NCI-H524 treated with DMSO at 0.1 percent for 48 hours (cell line): ENCODE results near the gene GNB1.
"Not testable (repeated sequence)": the region's sequence is repeated elsewhere in the genome, so short reads cannot be mapped to it uniquely, and the experiment has no call there.

Experiments
- DNase-seq: peaks from one replicate; lab custom pipeline; 2025; lab: John Stamatoyannopoulos, UW

The GNB1 gene

DNA sequence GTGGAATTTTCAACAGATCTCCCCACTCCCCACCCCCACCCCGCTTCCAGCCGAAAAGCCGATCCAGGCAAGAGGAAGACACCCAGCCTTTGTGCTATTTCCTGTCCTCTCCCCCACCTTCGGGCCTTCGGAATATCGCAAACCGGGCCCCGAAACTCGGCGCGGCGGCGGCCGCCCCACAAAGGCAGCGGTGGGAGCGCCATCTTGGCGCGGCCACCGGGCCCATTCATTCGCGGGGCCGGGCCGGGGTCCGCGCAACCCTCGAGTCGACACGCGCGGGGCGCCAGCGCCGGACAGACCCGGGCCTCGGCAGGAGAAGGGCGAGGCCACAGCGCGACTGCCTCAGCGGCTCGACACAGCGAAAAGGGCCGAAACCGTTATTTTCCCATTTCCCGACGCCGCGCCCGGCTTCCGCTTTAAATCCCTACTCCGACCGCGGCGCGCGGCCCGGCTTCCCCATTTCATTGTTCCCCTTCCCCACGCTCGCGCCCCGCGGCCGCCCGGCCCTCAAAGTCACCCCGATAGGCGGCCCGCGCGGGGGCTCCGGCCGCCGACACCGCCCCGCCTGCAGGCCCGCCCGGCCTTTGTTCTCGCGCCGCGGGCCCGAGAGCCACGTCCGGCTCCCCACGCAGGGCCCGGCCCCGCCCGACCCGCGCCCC is 911 bp downstream of the GNB1 start:
- no peak for DNase-seq

DNA sequence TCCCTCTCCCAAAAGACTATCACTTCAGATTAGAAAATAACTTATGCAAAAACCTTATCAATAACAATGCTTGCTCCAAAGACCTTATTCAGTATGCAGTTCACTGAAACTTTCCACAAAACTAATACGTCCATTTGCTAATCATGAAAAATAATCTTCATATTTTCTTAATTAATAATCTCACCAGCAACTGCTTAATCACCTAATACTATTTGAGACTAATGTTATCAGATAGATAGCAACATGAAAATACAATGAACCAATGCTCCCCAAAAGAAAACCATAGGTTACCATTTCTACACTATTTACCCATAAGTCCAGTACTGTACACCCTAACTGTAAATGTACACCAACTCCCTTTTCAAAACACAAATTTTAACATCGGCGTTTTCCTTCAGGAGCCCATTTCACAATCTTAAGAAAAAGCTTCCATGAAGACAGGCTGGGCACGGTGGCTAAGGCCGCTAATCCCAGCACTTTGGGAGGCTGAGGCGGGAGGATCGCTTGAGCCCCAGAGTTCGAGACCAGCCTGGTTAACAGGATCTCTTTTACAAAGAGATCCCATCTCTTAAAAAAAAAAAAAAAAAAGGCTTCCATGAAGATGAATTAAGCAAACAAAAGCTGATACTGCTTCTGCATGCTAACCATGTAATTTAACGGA is 1.7 kb downstream of the GNB1 start:
- no peak for DNase-seq

DNA sequence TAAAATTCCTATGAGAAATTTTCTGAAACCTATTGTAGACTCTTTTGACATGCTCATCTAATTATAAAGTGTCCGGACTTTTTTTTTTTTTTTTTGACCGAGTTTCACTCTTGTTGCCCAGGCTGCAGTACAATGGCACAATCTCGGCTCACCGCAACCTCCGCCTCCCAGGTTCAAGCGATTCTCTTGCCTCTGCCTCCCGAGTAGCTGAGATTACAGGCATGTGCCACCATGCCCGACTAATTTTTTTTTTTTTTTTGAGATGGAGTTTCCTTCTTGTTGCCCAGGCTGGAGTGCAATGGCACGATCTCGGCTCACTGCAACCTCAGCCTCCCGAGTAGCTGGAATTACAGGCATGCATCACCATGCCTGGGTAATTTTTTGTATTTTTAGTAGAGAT is 7.0 kb downstream of the GNB1 start:
- DNase-seq: not testable (repeated sequence)

DNA sequence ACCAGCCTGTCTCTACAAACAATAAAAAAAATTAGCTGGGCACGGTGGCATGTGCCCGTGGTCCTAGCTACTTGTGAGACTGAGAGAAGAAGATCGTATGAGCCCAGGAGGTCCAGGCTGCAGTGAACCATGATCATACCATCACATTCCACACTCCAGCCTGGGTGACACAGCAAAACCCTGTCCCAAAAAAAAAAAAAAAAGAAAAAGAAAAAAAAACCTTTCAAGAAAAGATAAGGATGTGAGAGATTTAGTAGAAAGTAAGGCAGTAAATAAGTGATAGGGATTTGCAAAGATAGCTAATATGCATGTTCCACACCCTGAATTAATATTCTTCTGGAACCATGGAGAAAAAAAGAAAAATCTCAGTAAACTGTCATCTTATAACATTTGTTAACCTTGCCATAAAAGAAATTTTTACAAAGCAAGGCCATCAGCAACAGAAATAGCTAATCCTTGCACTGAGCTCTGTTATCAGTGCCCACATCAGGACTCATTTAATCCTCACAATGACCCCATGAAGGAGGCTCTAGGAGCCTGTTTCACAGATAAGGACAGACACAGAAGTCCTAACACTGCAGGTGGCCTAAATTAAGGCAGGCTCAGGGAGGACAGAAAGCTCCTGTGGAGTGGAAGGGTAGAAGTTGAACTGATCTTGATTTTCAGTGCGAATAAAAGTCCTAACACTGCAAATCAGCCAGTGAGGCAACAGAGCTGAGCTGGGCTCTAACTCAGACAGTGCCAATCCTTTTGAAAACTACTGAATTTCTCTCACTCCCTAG is 7.6 kb downstream of the GNB1 start:
- no peak for DNase-seq

DNA sequence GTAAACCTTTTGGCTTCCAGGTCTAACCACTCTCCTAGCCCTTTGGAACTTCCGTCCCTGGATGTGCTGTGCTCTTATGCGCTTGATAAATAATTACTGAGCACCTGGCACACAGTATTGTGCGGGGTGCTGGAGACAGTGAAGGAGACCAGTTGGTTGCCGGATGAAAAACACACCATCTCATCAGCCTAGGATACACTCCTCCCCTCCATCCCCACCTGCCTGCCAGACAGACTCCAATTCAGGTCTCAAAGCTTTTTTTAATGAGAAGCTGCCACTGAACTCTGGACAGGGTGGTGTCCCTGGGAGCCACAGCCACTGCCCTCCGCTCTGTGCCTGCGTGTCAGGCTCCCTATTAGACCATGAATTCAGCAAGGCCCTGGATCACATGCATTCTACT is 9.2 kb downstream of the GNB1 start:
- DNase-seq: no peak

DNA sequence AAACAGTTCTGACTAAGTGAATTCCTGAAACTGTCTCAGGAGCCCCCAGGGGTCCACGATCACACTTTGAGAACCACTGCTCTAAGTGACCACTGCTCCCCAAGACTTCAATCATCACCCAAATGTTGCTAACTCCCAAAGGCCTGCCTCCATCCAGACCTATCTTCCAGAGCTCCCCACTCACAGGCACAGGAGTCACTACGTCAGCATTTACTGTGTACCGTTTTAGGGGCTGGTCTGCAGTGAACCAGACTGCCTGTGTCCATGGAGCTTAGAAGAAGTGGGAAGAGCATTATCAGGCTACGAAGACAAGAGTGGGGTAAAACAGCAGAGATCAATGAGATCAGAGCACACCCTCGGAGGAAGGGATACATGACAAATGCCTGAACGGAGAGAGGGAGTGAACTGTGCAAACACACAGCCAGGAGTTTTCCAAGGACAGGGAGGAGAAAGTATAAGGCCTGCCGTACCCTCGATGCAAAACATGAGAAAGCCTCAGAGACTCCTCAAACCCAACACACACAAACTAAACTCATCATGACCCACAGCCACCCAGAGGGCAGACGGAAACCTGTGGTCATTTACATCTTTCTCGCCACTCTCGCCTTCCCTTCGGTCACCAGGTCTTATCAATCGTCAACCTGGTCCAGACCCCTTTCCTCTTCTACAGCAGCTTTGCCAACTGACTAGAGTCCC is 10.1 kb downstream of the GNB1 start:
- DNase-seq: no peak

DNA sequence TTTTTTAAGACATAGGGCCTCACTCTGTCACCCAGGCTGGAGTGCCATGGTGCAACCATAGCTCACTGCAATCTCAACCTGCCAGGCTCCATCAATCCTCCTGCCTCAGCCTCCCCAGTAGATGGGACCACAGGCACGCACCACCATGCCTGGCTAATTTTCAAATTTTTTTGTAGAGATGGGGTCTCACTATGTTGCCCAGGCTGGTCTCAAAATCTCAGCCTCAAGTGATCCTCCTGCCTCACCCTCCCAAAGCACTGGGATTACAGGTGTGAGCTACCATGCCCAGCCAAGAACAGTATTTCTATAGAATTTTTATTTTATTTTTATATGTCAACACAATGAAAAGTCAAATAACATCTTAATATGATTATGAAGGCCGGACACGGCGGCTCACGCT is 10.9 kb downstream of the GNB1 start:
- DNase-seq: no peak

DNA sequence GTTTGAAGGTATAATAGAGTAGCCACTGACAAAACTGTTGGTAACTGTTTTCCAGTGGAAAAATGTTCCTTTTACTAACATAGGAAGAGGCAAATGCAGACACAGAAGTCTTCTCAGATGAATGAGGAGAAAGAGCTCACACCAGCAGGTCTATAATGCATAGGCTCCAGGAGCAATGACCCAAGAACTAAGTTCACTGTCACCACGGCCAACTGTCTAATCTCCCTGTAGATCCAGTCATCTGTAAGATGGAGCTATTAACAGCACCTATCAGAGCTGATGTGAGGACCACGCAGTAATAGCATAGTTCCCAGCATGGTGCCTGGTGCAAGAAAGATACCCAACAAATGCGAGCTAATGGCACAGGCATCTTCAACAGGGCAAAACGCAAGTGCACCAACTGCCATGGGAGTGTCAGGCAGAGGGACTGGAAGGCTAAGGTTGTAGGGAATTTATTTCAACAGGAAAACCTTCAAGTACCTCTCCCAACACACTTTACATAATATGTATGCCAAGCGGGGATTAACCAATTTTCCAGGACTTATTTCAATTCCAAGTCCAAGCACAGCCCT is 12.9 kb downstream of the GNB1 start:
- DNase-seq: no peak

DNA sequence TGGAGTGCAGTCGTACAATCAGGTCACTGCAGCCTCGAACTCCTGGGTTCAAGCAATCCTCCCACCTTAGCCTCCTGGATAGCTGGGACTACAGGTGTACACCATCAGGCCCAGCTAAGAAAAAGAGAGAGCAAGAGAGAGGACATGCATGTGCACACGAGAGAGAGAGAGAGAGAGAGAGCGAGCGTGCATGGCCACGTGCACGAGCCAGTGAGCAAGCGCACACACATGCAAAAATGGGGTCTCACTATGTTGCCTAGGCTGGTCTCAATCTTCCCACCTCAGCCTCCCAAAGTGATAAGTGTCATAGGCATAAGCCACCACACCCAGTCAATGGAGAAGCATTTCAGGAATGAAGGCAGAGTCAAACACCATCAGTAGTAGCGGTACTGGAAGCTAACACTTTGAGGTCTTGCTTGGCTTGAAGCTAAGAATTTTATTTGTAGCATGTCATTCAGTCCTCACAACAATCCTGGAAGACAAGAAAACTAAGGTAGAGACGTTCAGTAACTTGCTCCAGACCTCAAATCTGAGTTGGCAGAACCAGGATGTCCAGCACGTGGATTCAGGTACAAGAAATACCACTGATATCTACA is 14.5 kb downstream of the GNB1 start:
- no peak for DNase-seq

DNA sequence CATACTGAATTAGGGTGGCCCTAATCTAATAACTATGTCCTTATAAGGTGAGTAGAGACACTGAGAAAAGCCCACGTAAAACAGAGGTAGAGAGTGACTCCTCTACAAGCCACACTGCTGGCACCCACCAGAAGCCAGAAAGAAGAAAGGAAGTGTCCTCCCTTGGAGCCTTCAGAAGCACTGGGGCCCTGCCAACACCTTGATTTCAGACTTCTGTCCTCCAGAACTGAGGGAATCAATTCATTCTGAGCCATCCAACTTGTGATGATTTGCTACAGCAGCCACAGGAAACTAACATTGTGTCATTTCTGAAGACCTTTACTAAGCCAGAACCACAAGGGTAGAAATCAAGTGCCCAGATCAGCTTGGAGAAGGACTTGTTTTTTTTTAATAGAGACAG is 15.0 kb downstream of the GNB1 start:
- no peak for DNase-seq

DNA sequence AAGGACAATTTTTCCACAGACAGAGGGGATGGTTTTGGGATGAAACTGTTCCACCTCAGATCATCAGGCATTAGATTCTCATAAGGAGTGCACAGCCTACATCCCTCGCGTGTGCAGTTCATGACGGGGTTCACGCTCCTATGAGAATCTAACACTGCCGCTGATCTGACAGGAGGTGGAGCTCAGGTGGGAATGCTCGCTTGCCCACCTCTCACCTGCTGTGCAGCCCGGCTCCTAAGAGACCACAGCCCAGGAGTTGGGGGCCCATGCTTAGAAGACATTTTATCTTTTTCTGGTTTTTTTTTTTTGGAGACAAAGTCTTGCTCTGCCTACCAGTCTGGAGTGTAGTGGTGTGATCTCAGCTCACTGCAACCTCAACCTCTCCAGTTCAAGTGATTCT is 16.0 kb downstream of the GNB1 start:
- DNase-seq: no peak

DNA sequence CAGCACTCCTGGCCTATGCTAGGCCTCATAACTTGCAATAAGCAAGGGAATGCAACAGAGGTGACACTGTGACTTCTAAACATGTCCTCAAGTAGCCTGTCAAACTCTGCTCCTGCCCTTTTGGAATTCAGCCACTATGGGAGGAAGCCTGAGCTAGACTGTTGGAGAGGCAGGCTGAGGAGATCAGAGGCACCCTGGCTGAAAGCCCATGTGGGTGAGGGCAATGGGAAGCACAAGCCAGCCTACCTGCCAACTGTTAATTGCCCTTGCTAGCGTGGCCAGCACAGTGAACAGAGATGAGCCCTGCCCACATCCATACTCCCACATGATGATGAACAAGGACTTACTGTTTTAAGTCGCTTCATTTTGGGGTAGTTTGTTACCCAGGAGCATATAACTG is 17.7 kb downstream of the GNB1 start:
- no peak for DNase-seq

DNA sequence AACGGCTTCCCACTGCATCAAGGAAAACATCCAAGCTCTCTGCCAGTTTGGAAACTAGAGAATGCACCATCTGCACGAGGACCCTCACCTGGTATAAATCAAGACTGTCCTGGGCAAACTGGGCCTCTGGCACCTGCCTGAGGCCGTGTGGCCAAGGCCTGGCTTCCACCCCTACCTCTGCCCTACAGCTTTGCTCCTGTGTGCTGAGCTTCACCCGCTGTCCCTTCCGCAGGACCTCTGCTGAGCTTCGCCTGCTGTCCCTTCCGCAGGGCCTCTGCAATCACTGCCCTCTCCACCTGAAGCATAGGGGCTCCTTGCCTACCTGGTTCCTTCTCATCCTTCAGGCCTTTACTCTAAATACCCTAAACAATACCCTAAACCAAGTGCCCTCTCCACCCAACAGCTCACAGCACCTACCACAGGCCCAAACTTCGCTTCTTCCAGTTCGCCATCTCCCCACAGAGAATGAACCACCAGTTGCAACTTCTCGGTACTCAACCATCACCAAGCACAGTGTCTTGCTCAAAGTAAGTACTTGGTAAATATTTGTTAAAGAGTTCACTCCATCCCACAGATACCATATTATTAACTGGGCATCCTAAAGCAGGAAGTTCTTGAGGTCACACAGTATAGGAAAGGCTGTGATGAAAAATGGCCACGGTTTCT is 18.4 kb downstream of the GNB1 start:
- no peak for DNase-seq

DNA sequence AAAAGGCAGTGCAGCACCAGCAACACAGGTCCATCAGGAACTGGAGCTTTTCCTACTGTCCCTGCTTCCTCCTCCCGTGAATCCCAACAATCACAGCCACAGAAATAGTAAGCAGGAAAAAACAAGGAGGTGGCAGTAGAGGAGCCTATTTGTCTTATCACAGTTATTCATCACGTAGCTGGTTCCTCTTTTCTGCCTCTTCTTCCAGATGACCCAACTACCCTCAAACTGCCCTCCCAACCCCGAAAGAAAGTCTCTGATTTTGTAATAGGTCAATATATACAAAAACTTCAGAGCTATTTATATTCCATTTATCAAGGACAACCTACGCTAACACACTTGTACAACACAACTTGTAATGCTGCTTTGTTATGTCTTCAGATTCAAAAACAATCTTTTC is 21.4 kb downstream of the GNB1 start:
- DNase-seq: no peak

DNA sequence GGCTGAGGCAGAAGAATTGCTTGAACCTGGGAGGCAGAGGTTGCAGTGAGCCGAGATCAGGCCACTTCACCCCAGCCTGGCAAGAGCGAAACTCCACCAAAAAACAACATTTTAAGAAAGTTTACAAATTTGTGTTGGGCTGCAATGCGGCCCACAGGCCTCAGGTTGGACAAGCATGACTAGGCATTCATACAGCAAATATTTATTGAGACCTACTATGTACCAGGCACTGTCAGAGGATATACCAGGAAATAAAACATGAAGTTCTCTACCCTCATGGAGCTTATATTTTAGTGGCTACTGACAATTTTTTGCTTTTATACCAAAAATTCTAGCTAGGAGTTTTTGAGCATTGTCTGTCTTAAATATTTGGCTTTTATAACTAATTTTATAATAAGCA is 23.7 kb downstream of the GNB1 start:
- no peak for DNase-seq

DNA sequence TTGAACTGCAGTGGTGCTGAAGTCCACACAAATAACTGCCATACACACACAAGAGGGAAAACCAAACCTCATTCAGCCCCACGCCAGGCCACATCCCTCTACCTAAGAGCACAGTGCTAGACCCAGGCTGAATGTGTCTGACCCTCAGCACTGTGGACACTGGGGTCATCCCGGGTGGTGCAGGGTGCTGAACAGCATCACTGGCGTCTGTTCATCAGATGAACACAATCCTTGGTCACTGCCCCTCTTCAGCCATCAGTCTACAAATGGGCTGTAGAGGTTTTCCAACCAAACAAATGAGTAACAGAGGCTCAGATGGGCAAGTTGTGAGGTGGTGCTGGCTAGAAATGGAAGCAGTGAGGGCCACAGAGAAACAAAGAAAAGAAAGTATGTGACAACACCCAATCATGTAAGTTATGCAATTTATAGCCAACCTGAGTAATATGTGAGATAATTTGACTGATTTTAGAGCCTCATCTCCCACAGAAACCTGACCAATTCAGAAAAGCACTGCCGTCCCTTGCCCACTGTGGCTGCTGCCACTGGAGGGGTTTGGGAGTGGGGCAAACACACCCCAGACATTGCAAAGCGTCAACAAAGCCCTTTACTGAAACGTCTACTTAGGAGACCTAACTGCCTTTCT is 27.9 kb downstream of the GNB1 start:
- DNase-seq: no peak

DNA sequence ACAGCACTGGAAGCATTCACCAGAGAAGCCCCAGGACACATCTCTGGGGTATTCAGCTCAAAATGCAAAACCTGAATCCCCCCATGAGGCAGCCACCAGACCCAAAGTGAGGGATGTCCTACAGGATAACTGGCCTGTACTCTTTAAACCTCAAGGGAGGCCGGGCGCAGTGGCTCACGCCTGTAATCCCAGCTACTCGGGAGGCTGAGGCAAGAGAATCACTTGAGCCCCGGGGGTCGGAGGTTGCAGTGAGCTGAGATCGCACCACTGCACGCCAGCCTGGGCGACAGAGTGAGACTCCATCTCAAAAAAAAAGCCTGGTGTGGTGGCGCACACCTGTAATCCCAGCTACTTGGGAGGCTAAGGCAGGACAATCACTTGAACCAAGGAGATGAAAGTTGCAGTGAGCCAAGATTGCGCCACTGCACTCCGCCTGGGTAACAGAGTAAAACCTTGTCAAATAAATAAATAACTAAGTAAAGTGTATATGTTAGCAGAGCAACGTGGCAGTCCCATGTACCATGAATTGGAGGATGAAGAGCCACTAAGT is 29.1 kb downstream of the GNB1 start:
- not testable (repeated sequence) for DNase-seq

DNA sequence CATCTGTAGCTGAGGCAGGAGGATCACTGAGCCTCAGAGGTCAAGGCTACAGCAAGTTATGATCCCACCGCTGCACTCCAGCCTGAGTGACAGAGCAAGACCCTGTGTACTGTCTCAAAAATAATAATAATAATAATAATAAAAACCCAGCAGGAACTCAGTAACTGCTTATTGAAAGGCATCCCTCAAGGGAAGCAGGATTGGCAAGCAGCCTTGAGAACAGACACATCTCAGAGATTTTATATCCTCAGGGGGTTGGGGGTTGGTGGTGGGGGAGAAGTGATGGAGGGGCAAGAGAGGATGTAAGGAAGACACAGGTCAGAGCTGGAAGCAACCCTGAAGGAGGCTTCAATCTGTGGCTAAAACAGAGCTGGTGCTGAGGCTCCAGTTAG is 29.6 kb downstream of the GNB1 start:
- no peak for DNase-seq

DNA sequence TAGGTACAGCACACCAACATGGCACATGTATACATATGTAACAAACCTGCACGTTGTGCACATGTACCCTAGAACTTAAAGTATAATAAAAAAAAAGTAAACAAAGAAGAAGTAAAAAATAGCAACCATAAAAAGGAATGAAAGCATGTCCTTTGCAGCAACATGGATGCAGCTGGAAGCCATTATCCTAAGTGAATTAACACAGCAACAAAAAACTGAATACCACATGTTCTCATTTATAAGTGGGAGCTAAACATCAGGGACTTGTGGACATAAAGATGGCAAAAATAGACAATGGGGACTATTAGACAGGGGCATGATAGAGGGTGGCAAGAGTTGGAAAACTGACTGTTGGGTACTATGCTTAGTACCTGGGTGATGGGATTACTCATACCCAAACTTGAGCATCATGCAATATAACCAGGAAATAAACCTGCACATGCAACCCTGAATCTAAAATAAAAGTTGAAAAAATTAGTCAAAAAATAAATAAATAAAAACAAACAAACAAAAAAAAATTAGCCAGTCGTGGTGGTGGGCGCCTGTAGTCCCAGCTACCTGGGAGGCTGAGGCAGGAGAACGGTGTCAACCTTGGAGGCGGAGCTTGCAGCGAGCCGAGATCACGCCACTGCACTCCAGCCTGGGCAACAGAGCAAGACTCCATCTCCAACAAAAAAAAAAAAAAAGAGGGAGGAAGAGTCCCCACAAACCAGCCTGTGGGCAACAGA is 30.8 kb downstream of the GNB1 start:
- not testable (repeated sequence) for DNase-seq
